ENCODE measurements around the gene TGFA. TPM values are rescaled to one million over a fixed set of nuclear protein-coding genes. Genes with fewer than 3 reads are reported as not detected.
A peak's percentile ranks its signal among the peaks of the same experiment; 100 is the strongest.

TGFA gene
- not detected in 2 replicates for total RNA-seq

DNA sequence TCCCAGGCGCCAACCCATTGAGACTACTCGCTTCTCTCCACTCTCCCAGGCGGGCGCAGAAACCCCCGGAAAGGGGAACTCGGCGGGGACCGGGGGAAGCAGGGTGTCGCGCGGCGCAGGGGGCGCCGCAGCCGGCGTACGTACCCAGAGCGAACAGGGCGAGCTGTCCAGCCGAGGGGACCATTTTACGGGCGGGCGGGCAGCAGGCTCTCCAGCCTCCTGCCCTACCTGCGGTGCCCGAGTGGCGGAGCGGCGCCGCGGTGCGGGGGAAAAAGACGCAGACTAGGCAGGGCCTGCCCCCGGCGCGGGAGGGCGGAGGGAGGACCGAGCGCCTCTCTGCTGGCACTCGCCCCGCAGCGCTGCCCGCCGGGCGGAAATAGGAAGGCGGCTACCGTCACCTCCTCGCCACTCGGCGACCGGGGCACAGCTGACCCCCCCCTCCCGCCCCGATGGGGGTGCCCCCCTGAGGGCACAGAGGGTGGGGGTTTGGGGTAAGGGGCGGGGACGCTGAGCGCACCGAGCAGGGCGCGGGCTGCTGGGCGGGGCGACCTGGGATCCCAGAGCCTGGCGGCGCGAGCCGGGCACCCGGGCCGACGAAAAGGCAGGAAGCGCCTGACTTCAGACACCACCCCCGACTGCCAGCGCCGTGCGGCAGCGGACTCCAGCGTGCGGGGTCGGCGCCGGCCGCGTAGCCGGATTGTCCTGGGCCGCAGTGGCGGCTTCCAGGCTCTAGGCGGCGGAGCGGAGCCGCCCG lies at the start of gene TGFA:
Gene TGFA, minus strand, starts transcription at position 243 of the 754 bp plus-strand sequence. Its CDS starts 59 bp downstream, at position 184.
- no peaks in the 10 kb centered on the region for H3K36me3 Mint-ChIP-seq (ENCODE audit: low read depth)
- intact Hi-C loops (cut with micrococcal nuclease) = loop anchor here (1.0 to 10.0 kb wide), 5 partner anchors 64 to 334 kb away; no protein-coding TSS in a partner anchor
- H3K27me3 Mint-ChIP-seq (ENCODE audit: low read depth) = peaks cover 60% of the 10 kb centered on the region
- no peak within 1 kb of the TSS for H3K27ac Mint-ChIP-seq
- peak within 1 kb of the TSS; percentile 73 for H3K4me3 Mint-ChIP-seq (ENCODE audit: low read depth)
- H3K4me1 Mint-ChIP-seq (ENCODE audit: low read depth) = peaks cover 17% of the 10 kb centered on the region
- H3K9me3 Mint-ChIP-seq = no peaks in the 10 kb centered on the region
- peak; percentile 54 for DNase-seq (ENCODE audit: low spot score)

DNA sequence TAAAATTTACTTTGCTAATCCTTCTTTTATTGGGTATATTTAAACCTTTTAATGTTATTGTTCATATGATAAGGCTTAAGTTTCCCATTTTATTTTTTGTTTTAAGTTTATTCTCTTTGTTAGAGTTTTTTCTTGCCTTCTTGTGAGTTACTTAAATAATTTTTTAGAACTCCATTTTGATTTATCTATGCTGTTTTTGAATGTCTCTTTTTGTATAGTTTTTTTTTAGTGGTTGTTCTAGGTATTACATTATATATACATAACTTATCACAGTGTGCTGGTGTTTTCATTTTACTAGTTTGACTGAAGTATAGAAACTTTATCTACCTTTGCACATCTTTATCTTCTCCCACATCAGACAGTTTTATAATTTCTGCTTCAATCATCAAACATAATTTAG lies 49.4 kb upstream of the TGFA start:
- Mint-ChIP-seq H3K27me3 (ENCODE audit: low read depth) (peaks cover 37% of the 10 kb centered on the region), H3K4me1 (ENCODE audit: low read depth) (peaks cover 15% of the 10 kb centered on the region), H3K4me3 (ENCODE audit: low read depth) (no peak overlapping the region), H3K27ac (no peak overlapping the region), H3K9me3 (no peaks in the 10 kb centered on the region), H3K36me3 (ENCODE audit: low read depth) (no peaks in the 10 kb centered on the region)
- no peak for DNase-seq (ENCODE audit: low spot score)
- intact Hi-C loops (cut with micrococcal nuclease) = no loop called here

DNA sequence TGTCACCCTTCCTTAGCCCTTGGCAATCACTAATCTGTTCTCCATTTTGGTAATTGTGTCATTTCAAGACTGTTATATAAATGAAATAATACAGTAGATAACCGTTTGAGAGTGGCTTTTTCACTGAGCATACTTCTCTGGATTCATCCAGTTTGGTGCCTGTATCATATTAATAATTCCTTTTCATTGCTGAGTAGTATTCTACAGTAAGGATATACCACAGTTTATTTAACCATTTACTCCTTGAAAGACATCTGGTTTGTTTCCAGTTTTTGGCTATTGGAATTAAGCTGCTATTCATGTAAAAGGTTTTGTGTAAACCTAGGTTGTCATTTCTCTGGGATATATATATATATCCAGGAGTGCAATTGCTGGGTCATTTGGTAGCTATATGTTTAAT lies 44.6 kb upstream of the TGFA start:
- Mint-ChIP-seq H3K27ac (no peak overlapping the region), H3K36me3 (ENCODE audit: low read depth) (no peaks in the 10 kb centered on the region), H3K27me3 (ENCODE audit: low read depth) (peaks cover 19% of the 10 kb centered on the region), H3K4me1 (ENCODE audit: low read depth) (peaks cover 11% of the 10 kb centered on the region), H3K9me3 (no peaks in the 10 kb centered on the region), H3K4me3 (ENCODE audit: low read depth) (no peak overlapping the region)
- no peak for DNase-seq (ENCODE audit: low spot score)
- intact Hi-C loops (cut with micrococcal nuclease) = no loop called here

DNA sequence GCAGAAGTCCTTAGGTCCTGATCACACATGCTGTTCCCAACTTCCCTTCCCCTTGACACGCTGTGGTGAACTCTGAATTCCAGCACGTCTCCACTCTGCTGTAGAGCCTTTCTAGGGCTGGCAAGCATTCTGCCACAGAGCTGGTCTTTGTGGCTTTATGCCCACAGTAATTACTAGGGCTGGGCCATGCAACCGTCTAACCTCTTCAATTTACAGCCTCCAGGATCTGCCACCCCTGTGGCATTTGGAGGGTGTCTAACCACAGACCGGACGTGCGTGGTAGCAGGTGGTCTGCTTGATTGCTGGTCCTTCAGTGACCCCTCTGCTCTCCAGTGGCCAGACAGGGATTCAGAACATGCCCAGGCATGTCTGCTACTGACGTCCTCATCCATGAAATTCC lies 43.1 kb upstream of the TGFA start:
- no peak for DNase-seq (ENCODE audit: low spot score)
- Mint-ChIP-seq H3K4me1 (ENCODE audit: low read depth) (peaks cover 6% of the 10 kb centered on the region), H3K27ac (no peak overlapping the region), H3K9me3 (no peaks in the 10 kb centered on the region), H3K36me3 (ENCODE audit: low read depth) (no peaks in the 10 kb centered on the region), H3K4me3 (ENCODE audit: low read depth) (no peak overlapping the region), H3K27me3 (ENCODE audit: low read depth) (peaks cover 8% of the 10 kb centered on the region)
- intact Hi-C loops (cut with micrococcal nuclease) = no loop called here

DNA sequence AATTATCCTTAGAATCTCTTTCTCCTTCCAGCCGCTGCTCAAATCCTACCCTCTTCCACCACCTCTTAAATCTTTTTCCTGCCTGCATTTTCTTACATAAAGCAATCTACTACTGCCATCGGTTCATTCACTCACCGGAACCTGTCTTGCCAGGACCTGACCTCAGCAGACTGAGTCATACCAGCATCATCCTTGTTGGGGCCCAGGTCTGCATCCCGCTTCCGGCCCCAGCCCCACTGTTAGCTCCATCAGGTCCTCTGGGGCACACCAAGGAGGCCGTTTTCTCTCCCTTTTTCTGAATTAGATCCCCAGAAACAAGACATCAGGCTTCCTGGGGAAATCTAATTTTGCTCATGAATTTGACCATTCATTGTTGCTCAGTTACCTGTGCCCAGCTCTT lies 42.7 kb upstream of the TGFA start:
- peaks cover 8% of the 10 kb centered on the region for H3K27me3 Mint-ChIP-seq (ENCODE audit: low read depth)
- H3K36me3 Mint-ChIP-seq (ENCODE audit: low read depth) = no peaks in the 10 kb centered on the region
- intact Hi-C loops (cut with micrococcal nuclease) = no loop called here
- peaks cover 6% of the 10 kb centered on the region for H3K4me1 Mint-ChIP-seq (ENCODE audit: low read depth)
- H3K4me3 Mint-ChIP-seq (ENCODE audit: low read depth) = no peak overlapping the region
- no peak for DNase-seq (ENCODE audit: low spot score)
- no peaks in the 10 kb centered on the region for H3K9me3 Mint-ChIP-seq
- H3K27ac Mint-ChIP-seq = no peak overlapping the region

DNA sequence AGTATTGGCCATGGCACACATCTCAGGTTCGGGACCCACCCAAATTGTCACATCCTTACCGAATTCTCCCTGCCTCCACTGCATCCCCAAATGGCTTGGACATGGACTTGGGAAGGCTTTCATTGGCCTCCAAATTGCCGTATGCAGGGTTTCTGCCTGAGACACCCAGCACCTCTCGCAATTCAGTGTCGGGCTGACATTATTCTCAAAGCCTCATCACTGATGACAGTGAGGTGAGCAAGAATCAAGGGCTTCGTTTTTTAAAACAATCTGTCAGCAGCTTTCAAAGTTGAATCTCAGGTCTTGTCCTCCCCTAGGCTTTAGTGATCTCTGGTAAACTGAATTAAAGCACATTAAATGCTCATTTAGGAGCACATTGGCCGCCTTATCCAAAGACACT lies 29.5 kb upstream of the TGFA start:
- intact Hi-C loops (cut with micrococcal nuclease) = no loop called here
- no peaks in the 10 kb centered on the region for H3K9me3 Mint-ChIP-seq

DNA sequence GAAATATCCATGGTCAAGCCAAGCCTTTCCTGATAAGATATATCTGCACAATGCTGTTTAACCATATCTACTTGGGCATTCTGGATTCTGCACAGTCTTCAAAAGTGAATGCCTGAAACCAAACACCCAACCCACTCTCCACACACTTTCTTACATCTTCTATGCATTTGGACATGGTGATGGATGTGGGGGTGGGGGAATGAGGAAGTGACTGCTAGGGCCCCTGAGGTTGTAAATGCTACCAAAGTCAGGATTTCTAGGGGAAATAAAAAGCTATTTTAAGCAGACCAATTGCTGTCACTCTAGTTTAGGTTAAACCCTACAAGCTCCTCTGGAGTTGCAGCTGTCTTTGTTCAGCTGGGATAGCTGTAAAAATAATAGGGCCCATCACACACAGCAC lies 26.7 kb upstream of the TGFA start:
- no peaks in the 10 kb centered on the region for H3K4me1 Mint-ChIP-seq (ENCODE audit: low read depth)
- no peak overlapping the region for H3K27ac Mint-ChIP-seq
- no peaks in the 10 kb centered on the region for H3K9me3 Mint-ChIP-seq
- no peak for DNase-seq (ENCODE audit: low spot score)
- intact Hi-C loops (cut with micrococcal nuclease) = no loop called here
- no peaks in the 10 kb centered on the region for H3K36me3 Mint-ChIP-seq (ENCODE audit: low read depth)
- H3K4me3 Mint-ChIP-seq (ENCODE audit: low read depth) = no peak overlapping the region
- H3K27me3 Mint-ChIP-seq (ENCODE audit: low read depth) = peaks cover 14% of the 10 kb centered on the region

More for the DNA sequence above, 29.5 kb upstream of the TGFA start:
- no peak overlapping the region for H3K27ac Mint-ChIP-seq
- peaks cover 4% of the 10 kb centered on the region for H3K27me3 Mint-ChIP-seq (ENCODE audit: low read depth)
- no peak overlapping the region for H3K4me3 Mint-ChIP-seq (ENCODE audit: low read depth)
- no peak for DNase-seq (ENCODE audit: low spot score)
- no peaks in the 10 kb centered on the region for H3K36me3 Mint-ChIP-seq (ENCODE audit: low read depth)
- H3K4me1 Mint-ChIP-seq (ENCODE audit: low read depth) = no peaks in the 10 kb centered on the region

DNA sequence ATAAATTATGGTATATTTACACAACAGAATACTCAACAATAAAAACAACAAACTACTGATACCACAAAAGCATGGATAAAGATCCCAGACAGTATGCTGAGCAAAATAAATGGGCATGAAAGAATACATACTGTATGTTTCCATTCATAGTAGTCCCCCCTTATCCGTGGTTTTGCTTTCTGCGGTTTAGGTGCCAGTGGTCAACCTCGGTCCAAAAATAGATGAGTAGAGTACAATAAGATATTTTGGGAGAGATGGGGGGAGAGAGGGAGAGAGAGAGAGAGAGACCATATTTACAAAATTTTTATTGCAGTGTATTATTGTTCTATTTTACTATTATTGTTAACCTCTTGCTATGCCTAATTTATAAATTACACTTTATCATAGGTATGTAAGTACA lies 21.0 kb upstream of the TGFA start:
- no peak overlapping the region for H3K4me3 Mint-ChIP-seq (ENCODE audit: low read depth)
- no peak overlapping the region for H3K27ac Mint-ChIP-seq
- no peaks in the 10 kb centered on the region for H3K36me3 Mint-ChIP-seq (ENCODE audit: low read depth)
- intact Hi-C loops (cut with micrococcal nuclease) = no loop called here
- peaks cover 30% of the 10 kb centered on the region for H3K27me3 Mint-ChIP-seq (ENCODE audit: low read depth)
- DNase-seq (ENCODE audit: low spot score) = no peak
- H3K4me1 Mint-ChIP-seq (ENCODE audit: low read depth) = peaks cover 4% of the 10 kb centered on the region
- no peaks in the 10 kb centered on the region for H3K9me3 Mint-ChIP-seq

DNA sequence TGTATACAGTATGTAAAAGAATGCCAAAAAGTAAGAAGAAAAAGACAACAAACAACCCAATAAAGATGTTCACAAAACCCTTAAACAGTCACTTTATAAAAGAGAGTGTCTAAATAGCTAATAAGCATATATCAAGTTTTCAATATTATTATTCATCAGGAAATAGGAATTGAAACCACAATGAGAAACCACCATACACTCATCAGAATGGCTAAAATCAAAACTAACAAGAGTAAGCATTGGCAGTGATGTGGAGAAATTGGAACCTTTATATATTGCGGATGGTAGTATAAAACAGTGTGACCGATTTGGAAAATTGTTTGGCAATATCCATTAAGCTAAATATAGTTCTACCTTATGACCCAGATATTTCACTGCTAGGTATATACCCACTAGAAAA lies 20.5 kb upstream of the TGFA start:
- H3K27ac Mint-ChIP-seq = no peak overlapping the region
- H3K9me3 Mint-ChIP-seq = no peaks in the 10 kb centered on the region
- intact Hi-C loops (cut with micrococcal nuclease) = no loop called here
- H3K36me3 Mint-ChIP-seq (ENCODE audit: low read depth) = no peaks in the 10 kb centered on the region
- peaks cover 30% of the 10 kb centered on the region for H3K27me3 Mint-ChIP-seq (ENCODE audit: low read depth)
- H3K4me1 Mint-ChIP-seq (ENCODE audit: low read depth) = peaks cover 4% of the 10 kb centered on the region
- H3K4me3 Mint-ChIP-seq (ENCODE audit: low read depth) = no peak overlapping the region
- no peak for DNase-seq (ENCODE audit: low spot score)

DNA sequence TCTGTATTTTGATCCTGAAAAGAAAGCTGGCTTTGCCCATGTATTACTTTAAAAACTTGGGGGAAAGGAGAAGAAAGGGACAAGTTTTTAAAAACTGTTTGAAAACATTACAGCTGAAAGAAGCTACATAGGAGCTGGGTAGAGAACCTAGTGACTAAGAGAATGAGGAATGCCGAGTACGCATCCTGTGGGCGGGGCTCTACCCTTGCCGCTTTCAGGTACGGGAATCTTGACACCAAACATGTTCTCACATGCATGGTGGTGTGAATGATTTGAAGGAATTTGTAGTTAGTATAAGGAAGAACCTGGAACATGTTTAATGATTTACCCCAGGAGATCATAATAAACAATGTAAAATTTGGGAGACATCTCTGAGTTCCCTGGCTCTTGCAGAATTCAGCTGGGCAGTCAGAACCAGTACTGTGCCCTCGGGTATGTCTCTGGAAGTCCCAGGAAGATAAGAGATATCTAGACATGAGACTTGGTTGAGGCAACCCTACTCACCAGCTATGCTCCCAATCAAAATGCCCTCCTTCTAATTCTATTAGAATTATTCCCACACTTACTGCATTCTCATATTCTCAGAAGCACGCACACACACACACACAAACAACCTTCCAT lies 16.5 kb upstream of the TGFA start:
- peaks cover 15% of the 10 kb centered on the region for H3K27me3 Mint-ChIP-seq (ENCODE audit: low read depth)
- H3K4me3 Mint-ChIP-seq (ENCODE audit: low read depth) = no peak overlapping the region
- no peak overlapping the region for H3K27ac Mint-ChIP-seq
- DNase-seq (ENCODE audit: low spot score) = no peak
- no peaks in the 10 kb centered on the region for H3K9me3 Mint-ChIP-seq
- H3K4me1 Mint-ChIP-seq (ENCODE audit: low read depth) = peaks cover 4% of the 10 kb centered on the region
- no peaks in the 10 kb centered on the region for H3K36me3 Mint-ChIP-seq (ENCODE audit: low read depth)
- intact Hi-C loops (cut with micrococcal nuclease) = no loop called here

DNA sequence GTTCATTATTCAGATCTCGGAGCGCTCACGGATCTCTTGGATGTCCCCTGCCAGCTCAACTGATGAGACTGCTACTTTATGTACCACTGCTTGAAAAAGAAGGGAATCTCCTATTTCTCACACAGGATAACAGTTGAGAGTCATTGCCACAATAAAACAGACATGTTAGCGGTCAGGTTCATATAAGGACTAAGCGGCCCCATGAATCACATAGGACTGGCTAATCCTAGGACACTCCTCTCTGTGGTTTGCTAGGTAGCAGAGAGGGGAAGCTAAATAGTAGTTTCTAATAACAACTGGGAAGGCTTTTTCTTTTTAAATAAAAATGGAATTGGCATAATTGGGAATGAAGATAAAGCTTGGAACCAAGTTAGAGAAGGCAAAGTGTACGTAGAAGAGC lies 15.9 kb upstream of the TGFA start:
- H3K36me3 Mint-ChIP-seq (ENCODE audit: low read depth) = no peaks in the 10 kb centered on the region
- no peak overlapping the region for H3K27ac Mint-ChIP-seq
- intact Hi-C loops (cut with micrococcal nuclease) = no loop called here
- no peaks in the 10 kb centered on the region for H3K9me3 Mint-ChIP-seq
- no peak overlapping the region for H3K4me3 Mint-ChIP-seq (ENCODE audit: low read depth)
- DNase-seq (ENCODE audit: low spot score) = no peak
- H3K27me3 Mint-ChIP-seq (ENCODE audit: low read depth) = peaks cover 15% of the 10 kb centered on the region
- peaks cover 2% of the 10 kb centered on the region for H3K4me1 Mint-ChIP-seq (ENCODE audit: low read depth)

DNA sequence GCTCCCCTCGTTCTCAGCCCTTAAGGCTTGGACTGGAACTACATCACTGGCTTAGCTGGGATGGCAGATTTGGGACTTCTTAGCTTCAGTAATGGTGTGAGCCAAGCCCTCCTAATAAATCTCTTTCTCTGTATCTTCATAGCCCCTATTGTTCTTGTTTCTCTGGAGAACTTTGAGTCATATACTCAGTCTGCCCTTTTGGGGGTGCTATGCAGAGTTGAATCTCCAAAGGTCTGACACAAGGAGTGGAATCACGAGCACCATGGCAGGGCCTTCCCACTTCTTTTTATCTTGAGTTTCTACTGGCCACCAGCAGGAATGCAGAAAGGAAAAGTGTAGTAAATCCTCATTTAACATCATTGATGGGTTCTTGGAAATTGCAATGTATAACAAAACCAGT lies 13.3 kb upstream of the TGFA start:
- no peaks in the 10 kb centered on the region for H3K36me3 Mint-ChIP-seq (ENCODE audit: low read depth)
- H3K9me3 Mint-ChIP-seq = no peaks in the 10 kb centered on the region
- no peaks in the 10 kb centered on the region for H3K4me1 Mint-ChIP-seq (ENCODE audit: low read depth)

DNA sequence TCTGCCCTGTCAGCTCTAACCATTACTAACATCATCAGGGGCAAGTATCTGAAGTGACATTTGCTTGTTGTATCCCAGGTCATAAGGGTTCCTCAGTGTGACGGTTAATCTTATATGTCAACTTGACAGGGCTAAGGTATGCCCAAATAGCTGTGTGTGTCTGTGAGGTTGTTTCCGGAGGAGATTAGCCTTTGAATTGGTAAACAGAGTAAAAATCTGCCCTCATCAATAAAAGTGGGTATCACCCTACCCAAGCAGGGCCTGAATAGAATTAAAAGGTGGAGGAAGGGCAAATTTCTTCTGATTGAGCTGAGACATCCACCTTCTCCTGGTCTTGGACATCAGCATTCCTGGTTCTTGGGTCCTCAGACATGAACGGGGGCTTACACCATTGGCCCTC lies 12.8 kb upstream of the TGFA start:
- intact Hi-C loops (cut with micrococcal nuclease) = no loop called here
- no peak for DNase-seq (ENCODE audit: low spot score)
- Mint-ChIP-seq H3K27me3 (ENCODE audit: low read depth) (peaks cover 8% of the 10 kb centered on the region), H3K27ac (no peak overlapping the region), H3K36me3 (ENCODE audit: low read depth) (no peaks in the 10 kb centered on the region), H3K4me1 (ENCODE audit: low read depth) (no peaks in the 10 kb centered on the region), H3K4me3 (ENCODE audit: low read depth) (no peak overlapping the region), H3K9me3 (no peaks in the 10 kb centered on the region)

More for the DNA sequence above, 13.3 kb upstream of the TGFA start:
- intact Hi-C loops (cut with micrococcal nuclease) = no loop called here
- no peak overlapping the region for H3K27ac Mint-ChIP-seq
- DNase-seq (ENCODE audit: low spot score) = no peak
- peaks cover 7% of the 10 kb centered on the region for H3K27me3 Mint-ChIP-seq (ENCODE audit: low read depth)
- H3K4me3 Mint-ChIP-seq (ENCODE audit: low read depth) = no peak overlapping the region
